ENCODE data around the gene PI16. TPM values are rescaled to one million over a fixed set of nuclear protein-coding genes. Genes with fewer than 3 reads are reported as not detected.

The PI16 gene
- polyA plus RNA-seq, 1 of the 3 experiments (the other 2 are of a cell fraction), result 0.02 TPM

GRCh38 chr6:36970892-36971842 is 16.6 kb downstream of the PI16 start:
- no peaks in the 10 kb centered on the region for H3K79me2 ChIP-seq (ENCODE audit: insufficient read depth)
- H3K4me2 ChIP-seq, result no peak overlapping the region
- no peaks in the 10 kb centered on the region for H3K27me3 ChIP-seq (ENCODE audit: insufficient read depth)
- DNase-seq, result no peak
- H3K36me3 ChIP-seq (replicated peaks in 1 of 2; ENCODE audit: control insufficient read depth in 1 of 2, insufficient read depth in 2 of 2, low read length in 1 of 2), result peaks cover 52 to 93% of the 10 kb centered on the region in 2 experiments
- WGBS (ENCODE audit: low lambda C conversion rate), result 89% methylated on average over 15 of the region's 17 CpGs
- ChIA-PET CTCF (interaction anchor here (1.2 to 4.3 kb wide), 2 partner anchors 47 to 86 kb away, joined by 5 to 13 read pairs; no protein-coding TSS in a partner anchor), POLR2A (no interaction called here)
- no peaks in the 10 kb centered on the region for H3K4me1 ChIP-seq (ENCODE audit: control insufficient read depth in 1 of 2, insufficient read depth in 2 of 2, low read depth in 1 of 2, low read length in 1 of 2)
- no peak overlapping the region for H2AFZ ChIP-seq (ENCODE audit: low read depth)
- no peaks in the 10 kb centered on the region for H3K9me3 ChIP-seq
- TF ChIP-seq GABPA (IDR thresholded peaks at IDR 0.05; ENCODE audit: low read depth) (no peak), RXRA (IDR thresholded peaks at IDR 0.05; ENCODE audit: borderline replicate concordance, low read depth) (no peak), SMC3 (IDR thresholded peaks at IDR 0.05; ENCODE audit: low read depth, low read length) (no peak)
- H3K4me3 ChIP-seq (ENCODE audit: low read depth in 2 of 2, low read length in 1 of 2), result no peak overlapping the region
- H4K20me1 ChIP-seq (ENCODE audit: insufficient read depth), result peaks cover 9% of the 10 kb centered on the region; the same call in 1 of the 2 replicates
- H3K9ac ChIP-seq, result no peak overlapping the region
- peaks cover 10% of the 10 kb centered on the region for H3F3A ChIP-seq (replicated peaks; ENCODE audit: insufficient read depth)
- peak overlapping the region; percentile 3 to 39; a peak in 1 of 4 replicates for H3K27ac ChIP-seq (ENCODE audit: low read depth in 2 of 2, low read length in 1 of 2)
- H3K9me2 ChIP-seq, result no peaks in the 10 kb centered on the region

GRCh38 chr6:36971921-36972673 is 17.6 kb downstream of the PI16 start:
- no peaks in the 10 kb centered on the region for H3K9me3 ChIP-seq
- no peaks in the 10 kb centered on the region for H3K4me1 ChIP-seq (ENCODE audit: control insufficient read depth in 1 of 2, insufficient read depth in 2 of 2, low read depth in 1 of 2, low read length in 1 of 2)
- CTCF ChIA-PET, result no interaction called here
- H3K4me3 ChIP-seq (ENCODE audit: low read depth in 2 of 2, low read length in 1 of 2), result no peak overlapping the region
- H3F3A ChIP-seq (replicated peaks; ENCODE audit: insufficient read depth), result peaks cover 5% of the 10 kb centered on the region
- H3K79me2 ChIP-seq (ENCODE audit: insufficient read depth), result no peaks in the 10 kb centered on the region; the same call in 1 of the 2 replicates
- peaks cover 11% of the 10 kb centered on the region; the same call in 1 of the 2 replicates for H4K20me1 ChIP-seq (ENCODE audit: insufficient read depth)
- TF ChIP-seq SIN3A (IDR thresholded peaks at IDR 0.05; ENCODE audit: borderline replicate concordance, low read depth, low read length) (no peak), NFIC (IDR thresholded peaks at IDR 0.05; ENCODE audit: borderline replicate concordance) (no peak), RCOR1 (IDR thresholded peaks at IDR 0.05; ENCODE audit: low read length) (no peak), TAF1 (IDR thresholded peaks at IDR 0.05; ENCODE audit: borderline replicate concordance, low read depth, low read length) (no peak), TEAD4 (IDR thresholded peaks at IDR 0.05; ENCODE audit: borderline replicate concordance, insufficient read depth) (no peak), EZH2phosphoT487 (IDR thresholded peaks at IDR 0.05; ENCODE audit: borderline replicate concordance, low read depth) (no peak), GABPA (IDR thresholded peaks at IDR 0.05; ENCODE audit: low read depth) (no peak), MAX (IDR thresholded peaks at IDR 0.05; ENCODE audit: low read depth) (no peak), MEF2A (IDR thresholded peaks at IDR 0.05; ENCODE audit: borderline replicate concordance, low read depth) (no peak), USF2 (IDR thresholded peaks at IDR 0.05; ENCODE audit: borderline replicate concordance, low read depth, low read length) (no peak), SMC3 (IDR thresholded peaks at IDR 0.05; ENCODE audit: low read depth, low read length) (no peak), FOXM1 (IDR thresholded peaks at IDR 0.05; ENCODE audit: low read depth) (no peak), FOXJ3 (CRISPR knock-in tag; IDR thresholded peaks at IDR 0.05) (no peak), CTCF (IDR thresholded peaks at IDR 0.05) (no peak), GATA2 (CRISPR knock-in tag; IDR thresholded peaks at IDR 0.05) (no peak), RFX5 (IDR thresholded peaks at IDR 0.05; ENCODE audit: low read length) (no peak), ELF1 (IDR thresholded peaks at IDR 0.05) (no peak)
- POLR2A ChIA-PET, result no interaction called here
- H3K27me3 ChIP-seq (ENCODE audit: insufficient read depth), result no peaks in the 10 kb centered on the region
- no peaks in the 10 kb centered on the region for H3K9me2 ChIP-seq
- peaks cover 60 to 99% of the 10 kb centered on the region in 2 experiments for H3K36me3 ChIP-seq (replicated peaks in 1 of 2; ENCODE audit: control insufficient read depth in 1 of 2, insufficient read depth in 2 of 2, low read length in 1 of 2)
- no peak overlapping the region for H2AFZ ChIP-seq (ENCODE audit: low read depth)
- WGBS (ENCODE audit: low lambda C conversion rate), result 91% methylated on average over 14 of the region's 14 CpGs
- no peak overlapping the region for H3K4me2 ChIP-seq
- DNase-seq, result no peak
- no peak overlapping the region for H3K27ac ChIP-seq (ENCODE audit: low read depth in 2 of 2, low read length in 1 of 2)
- no peak overlapping the region for H3K9ac ChIP-seq
